ENCODE data around the gene ZKSCAN5.
A peak's percentile ranks its signal among the peaks of the same experiment; 100 is the strongest.
"Not testable (repeated sequence)": the region's sequence is repeated elsewhere in the genome, so short reads cannot be mapped to it uniquely, and the experiment has no call there.

ZKSCAN5 gene

GRCh38 chr7:99557196-99557607, 52.7 kb downstream of the ZKSCAN5 start:
- no peak for DNase-seq

DNA sequence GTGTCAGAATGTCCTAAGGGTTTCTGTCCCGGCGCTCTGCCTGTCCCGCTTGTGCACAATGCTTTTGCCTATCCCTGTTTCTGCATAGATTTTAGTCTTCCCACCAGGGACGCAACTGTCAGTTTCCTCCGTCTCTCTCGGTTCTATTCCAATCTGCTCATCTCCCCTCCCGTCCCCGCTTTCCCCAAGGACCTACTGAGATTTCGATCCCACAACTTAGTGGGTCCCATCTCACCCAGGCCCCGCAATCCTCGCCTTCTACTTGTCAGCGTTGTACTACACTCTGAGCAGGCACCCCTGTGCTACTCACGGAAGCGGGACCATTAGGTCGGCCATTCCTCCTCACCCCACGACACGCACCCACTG, 53.5 kb downstream of the ZKSCAN5 start:
- DNase-seq, result no peak

GRCh38 chr7:99558306-99559174, 54.1 kb downstream of the ZKSCAN5 start, which contains the start of gene ZNF655:
TSS of gene ZNF655 (plus strand) at chr7:99558642. CDS start at chr7:99560560, 1,918 bp downstream.
- peak; percentile 91 for DNase-seq

- peak; percentile 17 for DNase-seq
Measured at GRCh38 chr7:99559175-99559915, 54.9 kb downstream of the ZKSCAN5 start.

- no peak for DNase-seq
Measured at GRCh38 chr7:99560834-99561736, 56.6 kb downstream of the ZKSCAN5 start.

DNA sequence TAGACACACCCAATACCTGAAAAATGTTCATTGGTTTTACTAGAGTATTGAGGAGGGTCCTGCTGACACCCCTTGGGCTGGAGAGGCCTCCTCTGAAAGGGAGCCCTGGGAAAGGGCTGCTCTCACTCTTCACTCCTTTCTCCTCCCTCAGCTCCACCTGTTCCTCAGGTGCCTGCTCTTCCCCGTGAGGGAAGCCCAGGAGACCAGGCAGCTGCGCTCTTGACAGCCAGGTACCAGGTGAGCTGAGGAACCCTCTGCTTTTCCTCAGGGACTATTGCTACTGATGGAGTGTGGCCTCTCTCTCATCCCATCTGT, 57.2 kb downstream of the ZKSCAN5 start:
- no peak for DNase-seq

DNA sequence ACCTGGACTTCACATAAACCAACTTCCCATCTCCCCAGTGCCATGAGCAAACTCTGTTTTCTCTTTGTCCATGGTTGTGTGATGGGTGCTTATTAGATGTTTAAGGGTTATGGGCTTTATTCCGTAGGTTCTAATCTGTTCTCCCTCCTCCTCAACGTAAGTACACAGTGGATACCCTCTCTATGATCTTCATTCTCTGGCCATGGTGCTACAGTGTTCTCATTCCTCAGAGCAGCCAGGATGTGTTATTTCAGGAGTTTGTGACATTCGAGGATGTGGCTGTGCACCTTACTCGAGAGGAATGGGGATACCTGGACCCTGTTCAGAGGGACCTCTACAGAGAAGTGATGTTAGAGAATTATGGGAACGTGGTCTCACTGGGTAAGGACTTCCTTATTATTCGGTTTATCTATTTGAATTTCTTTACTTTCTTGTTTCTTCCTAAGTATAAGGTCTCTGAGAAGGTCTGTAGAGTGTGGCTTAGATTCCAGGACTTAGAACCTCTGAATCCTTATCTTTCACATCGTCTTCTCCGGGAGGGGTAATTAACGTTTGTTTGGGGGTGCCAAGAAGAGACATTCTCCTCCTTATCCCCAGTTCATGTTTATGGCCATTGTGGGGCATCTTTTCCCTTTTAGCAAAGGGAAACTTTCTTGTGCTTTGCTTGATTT, 57.8 kb downstream of the ZKSCAN5 start:
- DNase-seq, result no peak

DNA sequence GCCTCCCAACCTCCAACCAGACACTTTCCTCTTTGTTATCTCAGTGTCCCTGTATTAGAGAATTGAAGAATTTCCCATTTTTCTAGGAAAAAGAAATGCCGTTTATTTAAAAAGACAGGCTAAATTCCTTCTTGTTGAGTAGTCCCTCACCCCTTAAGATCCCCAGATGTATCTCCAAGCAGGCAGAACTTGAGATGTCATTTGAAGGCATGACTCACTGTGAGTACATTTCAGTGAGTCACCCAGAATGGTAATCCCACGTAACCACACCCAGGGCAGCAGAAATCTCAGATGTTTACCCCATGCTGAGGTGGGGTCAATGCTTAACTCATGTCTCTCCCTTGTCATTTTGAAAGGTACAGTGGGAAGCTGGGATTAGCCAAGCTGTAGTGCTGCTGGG, 58.4 kb downstream of the ZKSCAN5 start:
- no peak for DNase-seq

GRCh38 chr7:99563650-99564049, 59.2 kb downstream of the ZKSCAN5 start:
- DNase-seq, result no peak

GRCh38 chr7:99568770-99569169, 64.3 kb downstream of the ZKSCAN5 start:
- not testable (repeated sequence) for DNase-seq

DNA sequence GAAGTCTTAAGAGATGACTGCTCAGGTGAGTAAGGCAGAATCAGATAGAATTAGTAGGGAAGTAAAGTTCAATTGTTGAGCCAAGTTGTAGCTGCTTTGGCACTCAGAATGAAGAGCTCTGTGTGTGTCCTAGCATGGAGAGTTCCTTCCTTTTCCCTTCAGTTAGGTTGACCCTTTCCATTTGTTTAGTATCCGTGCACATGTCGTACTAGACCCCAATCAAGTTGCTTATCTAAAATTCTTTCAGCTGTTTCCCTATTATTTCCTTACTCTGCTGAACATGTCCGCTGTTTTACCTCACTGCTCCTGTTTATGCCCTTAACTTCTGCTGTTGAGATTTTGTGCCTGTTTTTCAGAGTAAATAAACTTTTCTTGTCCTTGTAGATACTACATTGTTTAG, 67.3 kb downstream of the ZKSCAN5 start:
- DNase-seq, result no peak

- no peak for DNase-seq
Measured at GRCh38 chr7:99573257-99573656, 68.8 kb downstream of the ZKSCAN5 start.

- no peak for DNase-seq
Measured at GRCh38 chr7:99576251-99576650, 71.8 kb downstream of the ZKSCAN5 start.

DNA sequence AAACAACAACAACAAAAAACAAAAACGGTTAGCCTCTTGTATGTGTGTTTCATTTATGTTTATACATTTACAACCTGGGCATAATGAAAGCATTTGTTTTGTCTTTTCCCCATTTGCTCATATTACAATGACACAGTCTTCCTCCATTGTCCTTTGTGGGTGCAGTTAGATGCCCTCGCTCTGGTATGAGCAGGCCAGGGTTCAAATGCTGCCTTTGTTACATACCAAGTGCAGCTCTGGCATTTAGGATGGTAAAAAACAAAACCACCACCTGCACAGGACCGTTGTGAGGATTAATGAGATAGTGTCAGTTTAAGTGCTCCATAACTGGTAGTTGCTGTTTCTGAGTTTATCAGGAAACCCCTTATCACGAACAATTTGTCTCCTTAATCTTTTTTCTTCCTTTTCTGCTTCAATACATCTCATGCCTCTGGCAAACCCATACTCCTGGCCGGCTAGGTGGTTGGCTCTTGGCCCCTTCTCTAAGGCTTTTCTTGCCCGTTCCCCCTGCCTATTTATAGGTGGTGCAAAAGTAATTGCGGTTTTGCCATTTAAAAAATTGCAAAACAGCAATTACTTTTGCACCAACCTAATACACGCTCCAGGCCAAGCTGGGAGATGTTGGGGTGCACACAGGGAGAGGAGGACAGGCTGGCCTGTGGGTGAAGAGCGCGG, 75.0 kb downstream of the ZKSCAN5 start:
- DNase-seq, result no peak

DNA sequence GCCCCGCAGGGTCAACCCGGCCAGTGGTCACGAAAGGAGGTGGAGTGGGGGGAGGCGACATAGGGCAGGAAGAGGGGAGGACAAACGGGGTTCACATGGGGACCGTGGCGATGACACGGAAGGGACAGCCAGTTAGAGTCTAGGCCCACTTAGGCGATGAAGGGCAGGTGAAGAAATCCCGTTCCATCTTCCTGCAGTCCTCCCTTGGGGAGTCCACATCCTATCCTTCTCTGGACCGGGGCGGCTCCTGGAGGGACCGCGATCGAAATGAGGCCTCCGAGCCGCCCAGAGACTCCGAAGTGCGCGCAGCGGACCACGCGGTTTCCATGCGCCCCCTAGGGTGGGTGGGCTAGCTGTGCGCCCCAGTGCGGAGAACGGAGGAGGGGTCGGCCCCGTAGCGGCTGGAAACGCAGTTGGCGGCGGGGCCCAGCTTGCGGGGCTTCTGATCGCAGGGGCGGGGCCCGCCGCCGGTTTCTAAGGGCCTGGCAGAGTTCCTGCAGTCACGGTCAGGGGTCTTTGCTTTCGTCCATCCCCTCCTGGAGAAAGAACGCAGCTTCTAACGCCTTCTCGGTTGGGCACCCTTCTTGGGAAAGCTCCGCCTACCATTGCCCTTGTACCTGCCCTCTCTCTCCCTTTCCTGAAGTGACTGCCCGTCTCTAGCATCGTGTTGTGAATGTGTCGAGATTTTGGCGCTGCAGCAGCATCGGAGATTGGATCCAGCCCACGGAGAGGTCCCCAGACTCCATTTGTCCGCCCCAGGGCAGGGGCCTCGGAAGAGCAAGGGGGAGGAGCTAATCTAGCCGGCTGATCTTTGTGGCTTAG, 75.7 kb downstream of the ZKSCAN5 start:
- DNase-seq, result peak; percentile 41

DNA sequence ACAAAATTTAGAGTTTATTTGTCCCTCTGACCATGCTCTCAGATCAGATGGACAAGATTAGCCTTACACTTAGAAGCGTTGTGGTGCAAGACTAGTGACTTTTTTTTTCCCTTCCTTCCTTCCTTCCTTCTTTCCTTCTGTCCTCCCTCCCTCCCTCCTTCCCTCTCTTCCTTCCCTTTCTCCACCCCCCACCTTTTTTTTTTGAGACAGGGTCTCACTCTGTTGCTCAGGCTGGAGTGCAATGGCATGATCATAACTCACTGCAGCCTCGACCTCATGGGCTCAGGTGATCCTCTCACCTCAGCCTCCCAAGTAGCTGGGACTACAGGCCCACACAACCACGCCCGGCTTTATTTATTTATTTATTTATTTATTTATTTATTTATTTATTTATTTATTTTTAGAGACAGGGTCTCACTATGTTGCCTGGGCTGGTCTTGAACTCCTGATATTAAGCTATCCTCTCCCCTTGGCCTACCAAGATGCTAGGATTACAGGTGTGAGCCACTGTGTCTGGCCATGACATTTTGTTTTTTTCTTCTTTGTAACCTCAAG, 76.4 kb downstream of the ZKSCAN5 start:
- DNase-seq, result not testable (repeated sequence)
